ENCODE data around the gene EGLN3.

The EGLN3 gene

DNA sequence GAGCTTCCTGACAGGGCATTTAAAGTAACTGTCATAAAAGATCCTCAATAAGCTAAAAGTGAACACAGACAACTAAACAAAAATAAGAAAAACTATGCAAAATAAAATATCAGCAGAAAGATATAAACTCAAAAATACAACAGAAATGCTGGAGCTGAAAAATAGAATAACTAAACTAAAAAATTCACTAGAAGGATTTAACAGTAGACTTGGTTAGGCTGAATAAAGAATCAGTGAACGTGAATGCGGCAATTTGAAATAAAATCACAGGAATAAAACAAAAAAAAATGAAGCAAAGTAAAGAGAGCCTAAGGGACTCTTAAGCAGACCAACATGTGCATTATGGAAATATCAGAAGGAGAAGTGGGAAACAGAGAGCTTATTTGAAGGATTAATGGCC lies 74.6 kb downstream of the EGLN3 start:
- DNase-seq (ENCODE audit: low spot score), result no peak
